HCT116 (cell line): ENCODE data around the gene SCG5. TPM values are rescaled to one million over a fixed set of nuclear protein-coding genes. Genes with fewer than 3 reads are reported as not detected.

ENCODE experiments used
- ATAC-seq: fragments of 200-7000 bp; cut with Tn5 transposase; 2 replicates; pipeline ENCODE4 v1.9.1; 2020; ENCODE audit warnings: mild to moderate bottlenecking, moderate library complexity
- BruUV-seq: library from RNA; stranded (reverse); fragments of 400-500 nt; replicated peaks from 2 replicates; lab custom pipeline; 2021; lab: Mats Ljungman, UMichigan
- CTCF ChIA-PET: fragments of 300-600 bp; sonication (Branson Sonifier 250); formaldehyde crosslinking; loops from one replicate; lab custom pipeline; 2021; ENCODE audit warnings: antibody characterized with exemption; lab: Charles Lee
- POLR2A ChIA-PET: fragments of 300-600, 350-600 bp; sonication (Branson Sonifier 250); formaldehyde crosslinking; loops from one replicate; lab custom pipeline; 2021; ENCODE audit warnings: antibody characterized with exemption; lab: Charles Lee
- RAD21 ChIA-PET, 2 experiments: fragments of 300-600 bp; sonication (Branson Sonifier 250); formaldehyde crosslinking; loops; one replicate each; lab custom pipeline; 2023; ENCODE audit warnings: low total read pairs in 2 of 2; ENCODE audit not compliant: uncharacterized antibody in 2 of 2, unreplicated experiment in 2 of 2, low non-redundant PET in 1 of 2; lab: Charles Lee
- DNase-seq: peaks from one replicate; pipeline ENCODE4 v3.0.0-alpha.2; 2010; ENCODE audit warnings: low read depth, low spot score
- H2AFZ ChIP-seq: fragments of 200-600 bp; shearing (Covaris generic), sonication (generic); 2 replicates; pipeline ENCODE4 v1.6.1; 2017; ENCODE audit warnings: low read depth, mixed run types, mixed read lengths, antibody characterized with exemption, low read length; ENCODE audit not compliant: poor library complexity, severe bottlenecking
- H3K27ac ChIP-seq: 2 replicates; pipeline ENCODE4 v1.5.1; 2012; ENCODE audit warnings: low read depth, low read length
- H3K27me3 ChIP-seq: fragments of 200-600 bp; sonication (generic); 2 replicates; pipeline ENCODE4 v1.6.1; 2016; ENCODE audit warnings: mixed run types, low read length, mixed read lengths; ENCODE audit not compliant: insufficient read depth
- H3K36me3 ChIP-seq, 2 experiments: fragments of 200-500 bp in 1 of 2; fragments of 200-600 bp in 1 of 2; sonication (Bioruptor generic) in 1 of 2; sonication (generic) in 1 of 2; 2 replicates each; pipeline versions ENCODE4 v1.5.1 to v1.6.1; 2014 to 2016; ENCODE audit warnings: low read length in 2 of 2, inconsistent platforms in 1 of 2, mixed read lengths in 1 of 2, mixed run types in 1 of 2; ENCODE audit not compliant: insufficient read depth in 2 of 2, control insufficient read depth in 1 of 2
- H3K4me1 ChIP-seq, 2 experiments: fragments of 200-600 bp in 1 of 2; sonication (generic) in 1 of 2; 2 replicates each; pipeline versions ENCODE4 v1.5.1 to v1.6.1; 2012 to 2017; ENCODE audit warnings: low read length in 2 of 2, inconsistent platforms in 1 of 2, mild to moderate bottlenecking in 1 of 2, mixed read lengths in 1 of 2, mixed run types in 1 of 2, moderate library complexity in 1 of 2; ENCODE audit not compliant: insufficient read depth in 2 of 2, control insufficient read depth in 1 of 2
- H3K4me2 ChIP-seq: fragments of 200-600 bp; sonication (generic); 2 replicates; pipeline ENCODE4 v1.6.1; 2017; ENCODE audit warnings: mixed run types, low read length, mixed read lengths
- H3K4me3 ChIP-seq, 2 experiments: fragments of 200-600 bp in 1 of 2; sonication (generic) in 1 of 2; replicated peaks in 1 of 2; 2 replicates each; pipeline ENCODE4 v1.5.1; 2011 to 2016; ENCODE audit warnings: low read length in 2 of 2, control low read depth in 1 of 2, low read depth in 1 of 2, mild to moderate bottlenecking in 1 of 2, mixed read lengths in 1 of 2, mixed run types in 1 of 2
- H3K79me2 ChIP-seq: fragments of 200-600 bp; sonication (generic); 2 replicates; pipeline ENCODE4 v1.6.1; 2017; ENCODE audit warnings: mild to moderate bottlenecking, mixed run types, low read length, moderate library complexity, mixed read lengths; ENCODE audit not compliant: insufficient read depth
- H3K9ac ChIP-seq: fragments of 200-600 bp; sonication (generic); 2 replicates; pipeline ENCODE4 v1.6.1; 2016; ENCODE audit warnings: low read length, mixed read lengths
- H3K9me2 ChIP-seq: fragments of 200-600 bp; sonication (generic), shearing (Covaris generic); 2 replicates; pipeline ENCODE4 v1.6.1; 2017; ENCODE audit warnings: mixed run types, mild to moderate bottlenecking, moderate library complexity; ENCODE audit not compliant: insufficient read depth
- H3K9me3 ChIP-seq, 2 experiments: fragments of 200-500 bp in 1 of 2; fragments of 200-600 bp in 1 of 2; sonication (Bioruptor generic) in 1 of 2; sonication (generic) in 1 of 2; 2 replicates each; pipeline ENCODE4 v1.6.1; 2014 to 2017; ENCODE audit warnings: low read length in 2 of 2, mixed read lengths in 2 of 2, inconsistent platforms in 1 of 2, low read depth in 1 of 2, mild to moderate bottlenecking in 1 of 2, mixed run types in 1 of 2, moderate library complexity in 1 of 2; ENCODE audit not compliant: control insufficient read depth in 1 of 2, insufficient read depth in 1 of 2
- H4K20me1 ChIP-seq: fragments of 200-600 bp; sonication (generic), shearing (Covaris generic); 2 replicates; pipeline ENCODE4 v1.6.1; 2017; ENCODE audit warnings: mixed run types, mild to moderate bottlenecking, moderate library complexity; ENCODE audit not compliant: insufficient read depth
- CBX3 ChIP-seq: IDR thresholded peaks from 2 replicates; pipeline ENCODE4 v1.6.1; 2012; ENCODE audit warnings: low read depth
- CEBPB ChIP-seq: IDR thresholded peaks from 2 replicates; pipeline ENCODE4 v1.6.1; 2012; ENCODE audit warnings: low read depth
- EZH2 ChIP-seq: fragments of 200-600 bp; sonication (generic); IDR thresholded peaks from 2 replicates; pipeline ENCODE4 v1.6.1; 2017; ENCODE audit warnings: antibody characterized with exemption, mixed run types
- POLR2AphosphoS5 ChIP-seq: IDR thresholded peaks from 2 replicates; pipeline ENCODE4 v1.6.1; 2011; ENCODE audit warnings: mild to moderate bottlenecking, low read depth, low read length, moderate library complexity
- SIN3A ChIP-seq: IDR thresholded peaks from 2 replicates; pipeline ENCODE4 v1.6.1; 2012; ENCODE audit warnings: low read depth
- YY1 ChIP-seq: IDR thresholded peaks from 2 replicates; pipeline ENCODE4 v1.6.1; 2011; ENCODE audit warnings: low read length, low read depth, moderate library complexity, mild to moderate bottlenecking; ENCODE audit not compliant: insufficient replicate concordance; ENCODE audit errors: extremely low read depth
- intact Hi-C: fragments of 100-400 bp; cut with micrococcal nuclease; formaldehyde crosslinking; loops from 2 replicates; pipeline ENCODE4 v1.10.0; 2022
- total RNA-seq: library from RNA; stranded (reverse); gene quantifications from one replicate; pipeline ENCODE4 v1.2.1, GENCODE V29; 2021; ENCODE audit not compliant: unreplicated experiment
- TF ChIP-seq, protein P1 (sequence below): IDR thresholded peaks from 2 replicates; pipeline ENCODE4 v1.6.1; 2012; ENCODE audit warnings: low read depth
- TF ChIP-seq, protein P2 (sequence below): IDR thresholded peaks from 2 replicates; pipeline ENCODE4 v1.6.1; 2012

Gene SCG5
- total RNA-seq, 1 experiment from 2014 or later: 1.7 TPM

DNA sequence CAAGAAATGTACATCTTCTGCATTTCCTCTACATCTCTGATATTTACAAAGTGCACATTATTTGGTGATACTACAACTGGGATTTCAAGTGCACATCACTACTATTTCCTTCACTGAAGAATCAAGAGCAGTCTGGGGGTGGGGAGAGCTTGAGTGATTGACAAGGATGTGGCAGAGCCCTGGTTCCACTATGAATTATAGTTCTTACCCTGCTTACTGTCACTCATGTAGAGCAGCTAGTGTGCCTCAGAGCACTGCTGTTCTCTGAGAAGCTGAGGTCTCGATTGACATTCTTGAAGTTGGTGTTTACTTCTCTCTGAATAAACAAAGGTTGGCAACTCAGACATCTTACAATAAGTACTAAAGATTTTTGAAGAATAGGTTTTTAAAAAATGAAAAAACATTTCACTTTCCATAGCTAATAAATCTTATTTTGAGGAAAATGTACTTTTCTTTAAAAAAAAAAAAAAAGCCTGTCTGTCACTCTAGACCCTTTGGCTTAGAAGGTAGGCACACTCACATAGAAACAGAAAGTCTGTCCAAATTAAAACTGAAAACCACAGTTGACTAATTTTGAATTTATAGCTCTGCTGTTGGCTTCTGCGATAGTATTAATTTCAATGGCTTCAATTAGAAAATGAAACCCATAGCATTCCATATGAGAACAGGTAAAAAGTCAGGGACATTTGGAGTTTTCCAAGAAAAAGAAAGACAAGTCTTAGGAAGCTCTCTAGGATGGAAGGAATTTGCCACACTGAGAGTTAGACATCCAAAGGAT, 81.8 kb downstream of the SCG5 start:
- DNase-seq: no peak
- POLR2A ChIA-PET: no interaction called here

More for the DNA sequence above, 81.8 kb downstream of the SCG5 start:
- intact Hi-C loops: no loop called here
- no peaks in the 10 kb centered on the region for H3K36me3 ChIP-seq
- H3K27ac ChIP-seq: no peak overlapping the region
- H3K4me3 ChIP-seq: no peak overlapping the region
- no peaks in the 10 kb centered on the region for H3K4me1 ChIP-seq
- TF ChIP-seq CBX3: no peak
- TF ChIP-seq, protein P1, sequence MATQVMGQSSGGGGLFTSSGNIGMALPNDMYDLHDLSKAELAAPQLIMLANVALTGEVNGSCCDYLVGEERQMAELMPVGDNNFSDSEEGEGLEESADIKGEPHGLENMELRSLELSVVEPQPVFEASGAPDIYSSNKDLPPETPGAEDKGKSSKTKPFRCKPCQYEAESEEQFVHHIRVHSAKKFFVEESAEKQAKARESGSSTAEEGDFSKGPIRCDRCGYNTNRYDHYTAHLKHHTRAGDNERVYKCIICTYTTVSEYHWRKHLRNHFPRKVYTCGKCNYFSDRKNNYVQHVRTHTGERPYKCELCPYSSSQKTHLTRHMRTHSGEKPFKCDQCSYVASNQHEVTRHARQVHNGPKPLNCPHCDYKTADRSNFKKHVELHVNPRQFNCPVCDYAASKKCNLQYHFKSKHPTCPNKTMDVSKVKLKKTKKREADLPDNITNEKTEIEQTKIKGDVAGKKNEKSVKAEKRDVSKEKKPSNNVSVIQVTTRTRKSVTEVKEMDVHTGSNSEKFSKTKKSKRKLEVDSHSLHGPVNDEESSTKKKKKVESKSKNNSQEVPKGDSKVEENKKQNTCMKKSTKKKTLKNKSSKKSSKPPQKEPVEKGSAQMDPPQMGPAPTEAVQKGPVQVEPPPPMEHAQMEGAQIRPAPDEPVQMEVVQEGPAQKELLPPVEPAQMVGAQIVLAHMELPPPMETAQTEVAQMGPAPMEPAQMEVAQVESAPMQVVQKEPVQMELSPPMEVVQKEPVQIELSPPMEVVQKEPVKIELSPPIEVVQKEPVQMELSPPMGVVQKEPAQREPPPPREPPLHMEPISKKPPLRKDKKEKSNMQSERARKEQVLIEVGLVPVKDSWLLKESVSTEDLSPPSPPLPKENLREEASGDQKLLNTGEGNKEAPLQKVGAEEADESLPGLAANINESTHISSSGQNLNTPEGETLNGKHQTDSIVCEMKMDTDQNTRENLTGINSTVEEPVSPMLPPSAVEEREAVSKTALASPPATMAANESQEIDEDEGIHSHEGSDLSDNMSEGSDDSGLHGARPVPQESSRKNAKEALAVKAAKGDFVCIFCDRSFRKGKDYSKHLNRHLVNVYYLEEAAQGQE: no peak
- no peak for TF ChIP-seq SIN3A
- no peak for TF ChIP-seq EZH2
- TF ChIP-seq YY1: no peak
- no peak for TF ChIP-seq POLR2AphosphoS5
- no peak for TF ChIP-seq CEBPB
- TF ChIP-seq, protein P2, sequence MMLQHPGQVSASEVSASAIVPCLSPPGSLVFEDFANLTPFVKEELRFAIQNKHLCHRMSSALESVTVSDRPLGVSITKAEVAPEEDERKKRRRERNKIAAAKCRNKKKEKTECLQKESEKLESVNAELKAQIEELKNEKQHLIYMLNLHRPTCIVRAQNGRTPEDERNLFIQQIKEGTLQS: no peak
- no peaks in the 10 kb centered on the region for H3K9me2 ChIP-seq
- ATAC-seq: no peak
- RAD21 ChIA-PET: no interaction called here
- no peaks in the 10 kb centered on the region for H3K79me2 ChIP-seq
- H4K20me1 ChIP-seq: no peaks in the 10 kb centered on the region
- BruUV-seq: no TSS peak
- no peak overlapping the region for H3K4me2 ChIP-seq
- no peaks in the 10 kb centered on the region for H3K27me3 ChIP-seq
- no peak overlapping the region for H3K9ac ChIP-seq
- no peak overlapping the region for H2AFZ ChIP-seq
- no peaks in the 10 kb centered on the region for H3K9me3 ChIP-seq
- CTCF ChIA-PET: no interaction called here
